ENCODE data around the gene RBM20.

GRCh38 chr10:110863956-110864355, 219.8 kb downstream of the RBM20 start:
- no peak for TF ChIP-seq CTCF (IDR thresholded peaks at IDR 0.05; ENCODE audit: poor library complexity)
- no peak for TF ChIP-seq EZH2phosphoT487 (IDR thresholded peaks at IDR 0.05; ENCODE audit: low read depth, severe bottlenecking, unreplicated experiment)

All from hepatocyte (in vitro differentiated cells).